Measurements from ENCODE around the gene NPAS2. TPM values are rescaled to one million over a fixed set of nuclear protein-coding genes. Genes with fewer than 3 reads are reported as not detected.

NPAS2 gene
- total RNA-seq, 2 donors from 2014 or later, result 29.2 to 50.8 TPM

- no peak overlapping the region for H3K4me3 ChIP-seq
- H3K36me3 ChIP-seq, result peaks cover 18% of the 10 kb centered on the region
- no peaks in the 10 kb centered on the region for H3K4me1 ChIP-seq (ENCODE audit: control insufficient read depth in 1 of 2, low read depth in 2 of 2)
- TF ChIP-seq CTCF (IDR thresholded peaks at IDR 0.05), result no peak
- ATAC-seq (ENCODE audit: insufficient number of reproducible peaks, low FRiP score, low read depth) (no peak), DNase-seq (ENCODE audit: low spot score) (no peak)
- no peak overlapping the region for H3K27ac ChIP-seq
- H3K27me3 ChIP-seq (replicated peaks; ENCODE audit: insufficient read depth), result no peaks in the 10 kb centered on the region
- H3K9me3 ChIP-seq, result no peaks in the 10 kb centered on the region
Measured at GRCh38 chr2:101012054-101012705, 192.2 kb downstream of the NPAS2 start.

DNA sequence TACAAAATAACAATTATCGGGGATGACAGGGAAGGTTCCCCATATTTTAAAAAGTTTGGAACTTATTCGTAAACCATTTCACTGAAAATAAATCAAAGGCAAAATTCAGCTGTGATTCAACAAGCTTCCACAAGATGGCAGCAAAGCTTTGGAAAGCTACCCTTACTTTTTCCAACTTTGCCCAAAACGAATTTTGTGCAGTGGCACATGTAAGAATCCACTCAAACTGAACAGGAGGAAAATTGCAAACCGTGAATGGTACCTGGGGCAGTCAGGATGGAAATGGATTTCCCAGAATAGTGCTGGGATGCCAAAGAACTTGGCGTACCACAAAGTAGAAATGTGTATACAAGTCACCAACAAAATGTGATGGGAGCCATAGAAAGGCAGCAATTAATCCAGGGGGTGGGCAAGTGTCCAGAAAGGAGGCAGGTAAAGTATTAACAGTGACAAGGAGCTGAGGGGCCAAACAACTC, 192.8 kb downstream of the NPAS2 start:
- peaks cover 13% of the 10 kb centered on the region for H3K36me3 ChIP-seq
- H3K27ac ChIP-seq, result no peak overlapping the region
- DNase-seq (ENCODE audit: low spot score) (no peak), ATAC-seq (ENCODE audit: insufficient number of reproducible peaks, low FRiP score, low read depth) (no peak)
- H3K9me3 ChIP-seq, result no peaks in the 10 kb centered on the region
- H3K4me1 ChIP-seq (ENCODE audit: control insufficient read depth in 1 of 2, low read depth in 2 of 2), result no peaks in the 10 kb centered on the region
- peak; percentile 82 for TF ChIP-seq CTCF (IDR thresholded peaks at IDR 0.05)
- H3K4me3 ChIP-seq, result no peak overlapping the region
- H3K27me3 ChIP-seq (replicated peaks; ENCODE audit: insufficient read depth), result no peaks in the 10 kb centered on the region

- no peak for DNase-seq (ENCODE audit: low spot score)
- Histone ChIP-seq H3K4me1 (ENCODE audit: control insufficient read depth in 1 of 2, low read depth in 2 of 2) (no peaks in the 10 kb centered on the region), H3K27ac (no peak overlapping the region), H3K36me3 (peaks cover 10% of the 10 kb centered on the region), H3K9me3 (no peaks in the 10 kb centered on the region), H3K27me3 (replicated peaks; ENCODE audit: insufficient read depth) (no peaks in the 10 kb centered on the region), H3K4me3 (no peak overlapping the region)
- no peak for TF ChIP-seq CTCF (IDR thresholded peaks at IDR 0.05)
- no peak for ATAC-seq (ENCODE audit: insufficient number of reproducible peaks, low FRiP score, low read depth)
Measured at GRCh38 chr2:101014264-101014857, 194.4 kb downstream of the NPAS2 start.

- DNase-seq (ENCODE audit: low spot score), result no peak
- Histone ChIP-seq H3K27ac (no peak overlapping the region), H3K4me3 (no peak overlapping the region), H3K27me3 (replicated peaks; ENCODE audit: insufficient read depth) (no peaks in the 10 kb centered on the region), H3K36me3 (peaks cover 5% of the 10 kb centered on the region), H3K4me1 (ENCODE audit: control insufficient read depth in 1 of 2, low read depth in 2 of 2) (no peaks in the 10 kb centered on the region), H3K9me3 (no peaks in the 10 kb centered on the region)
- TF ChIP-seq CTCF (IDR thresholded peaks at IDR 0.05), result no peak
- no peak for ATAC-seq (ENCODE audit: insufficient number of reproducible peaks, low FRiP score, low read depth)
Measured at GRCh38 chr2:101017371-101017770, 197.4 kb downstream of the NPAS2 start.

DNA sequence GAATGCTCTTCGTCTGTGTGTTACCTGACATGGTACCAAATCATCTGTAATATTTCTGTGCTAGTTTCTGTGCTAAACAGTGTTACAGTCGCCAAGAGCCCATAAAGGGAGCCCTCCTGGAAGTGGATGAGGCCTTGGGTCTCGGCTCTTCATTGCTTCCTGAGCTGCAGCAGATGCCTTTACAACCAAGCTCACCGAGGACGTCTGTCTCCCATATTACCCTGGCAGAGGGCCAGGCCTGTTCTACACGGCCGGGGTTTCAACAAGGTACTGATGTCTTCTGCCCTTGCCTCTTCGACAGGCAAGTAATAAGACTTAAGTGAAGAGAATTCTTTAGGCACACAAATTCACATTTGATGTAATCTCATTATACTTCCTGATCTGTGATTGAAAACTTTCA, 199.0 kb downstream of the NPAS2 start:
- no peaks in the 10 kb centered on the region for H3K9me3 ChIP-seq
- no peaks in the 10 kb centered on the region for H3K27me3 ChIP-seq (replicated peaks; ENCODE audit: insufficient read depth)
- H3K4me3 ChIP-seq, result no peak overlapping the region
- DNase-seq (ENCODE audit: low spot score) (no peak), ATAC-seq (ENCODE audit: insufficient number of reproducible peaks, low FRiP score, low read depth) (no peak)
- peaks cover 5% of the 10 kb centered on the region for H3K36me3 ChIP-seq
- no peak for TF ChIP-seq CTCF (IDR thresholded peaks at IDR 0.05)
- H3K27ac ChIP-seq, result no peak overlapping the region
- no peaks in the 10 kb centered on the region for H3K4me1 ChIP-seq (ENCODE audit: control insufficient read depth in 1 of 2, low read depth in 2 of 2)
